AG10803 (cell line): Measurements from ENCODE around the gene USP3.

Experiments
- DNase-seq: peaks from one replicate; pipeline ENCODE4 v3.0.0; 2010; ENCODE audit warnings: low read depth
- H3K4me3 ChIP-seq: 2 replicates; pipeline ENCODE4 v1.5.1; 2011; ENCODE audit warnings: mild to moderate bottlenecking, low read length, control low read depth
- TF ChIP-seq, protein P1 (sequence below): conservative IDR thresholded peaks from 2 replicates; pipeline ENCODE4 v1.5.1; 2011; ENCODE audit warnings: mild to moderate bottlenecking, low read length, control low read depth, inconsistent platforms

Gene USP3, protein sequence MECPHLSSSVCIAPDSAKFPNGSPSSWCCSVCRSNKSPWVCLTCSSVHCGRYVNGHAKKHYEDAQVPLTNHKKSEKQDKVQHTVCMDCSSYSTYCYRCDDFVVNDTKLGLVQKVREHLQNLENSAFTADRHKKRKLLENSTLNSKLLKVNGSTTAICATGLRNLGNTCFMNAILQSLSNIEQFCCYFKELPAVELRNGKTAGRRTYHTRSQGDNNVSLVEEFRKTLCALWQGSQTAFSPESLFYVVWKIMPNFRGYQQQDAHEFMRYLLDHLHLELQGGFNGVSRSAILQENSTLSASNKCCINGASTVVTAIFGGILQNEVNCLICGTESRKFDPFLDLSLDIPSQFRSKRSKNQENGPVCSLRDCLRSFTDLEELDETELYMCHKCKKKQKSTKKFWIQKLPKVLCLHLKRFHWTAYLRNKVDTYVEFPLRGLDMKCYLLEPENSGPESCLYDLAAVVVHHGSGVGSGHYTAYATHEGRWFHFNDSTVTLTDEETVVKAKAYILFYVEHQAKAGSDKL

GRCh38 chr15:63504247-63504978, at the start of gene USP3:
USP3 (plus strand) TSS chr15:63504593; CDS start chr15:63504740, 147 bp downstream.
- peak within 1 kb of the TSS; percentile 88 for H3K4me3 ChIP-seq
- TF ChIP-seq, protein P1, sequence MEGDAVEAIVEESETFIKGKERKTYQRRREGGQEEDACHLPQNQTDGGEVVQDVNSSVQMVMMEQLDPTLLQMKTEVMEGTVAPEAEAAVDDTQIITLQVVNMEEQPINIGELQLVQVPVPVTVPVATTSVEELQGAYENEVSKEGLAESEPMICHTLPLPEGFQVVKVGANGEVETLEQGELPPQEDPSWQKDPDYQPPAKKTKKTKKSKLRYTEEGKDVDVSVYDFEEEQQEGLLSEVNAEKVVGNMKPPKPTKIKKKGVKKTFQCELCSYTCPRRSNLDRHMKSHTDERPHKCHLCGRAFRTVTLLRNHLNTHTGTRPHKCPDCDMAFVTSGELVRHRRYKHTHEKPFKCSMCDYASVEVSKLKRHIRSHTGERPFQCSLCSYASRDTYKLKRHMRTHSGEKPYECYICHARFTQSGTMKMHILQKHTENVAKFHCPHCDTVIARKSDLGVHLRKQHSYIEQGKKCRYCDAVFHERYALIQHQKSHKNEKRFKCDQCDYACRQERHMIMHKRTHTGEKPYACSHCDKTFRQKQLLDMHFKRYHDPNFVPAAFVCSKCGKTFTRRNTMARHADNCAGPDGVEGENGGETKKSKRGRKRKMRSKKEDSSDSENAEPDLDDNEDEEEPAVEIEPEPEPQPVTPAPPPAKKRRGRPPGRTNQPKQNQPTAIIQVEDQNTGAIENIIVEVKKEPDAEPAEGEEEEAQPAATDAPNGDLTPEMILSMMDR: no peak
- peak; percentile 96 for DNase-seq

GRCh38 chr15:63456258-63456657, 48.1 kb upstream of the USP3 start:
- DNase-seq: no peak
- TF ChIP-seq, protein P1: no peak
- H3K4me3 ChIP-seq: no peak overlapping the region

DNA sequence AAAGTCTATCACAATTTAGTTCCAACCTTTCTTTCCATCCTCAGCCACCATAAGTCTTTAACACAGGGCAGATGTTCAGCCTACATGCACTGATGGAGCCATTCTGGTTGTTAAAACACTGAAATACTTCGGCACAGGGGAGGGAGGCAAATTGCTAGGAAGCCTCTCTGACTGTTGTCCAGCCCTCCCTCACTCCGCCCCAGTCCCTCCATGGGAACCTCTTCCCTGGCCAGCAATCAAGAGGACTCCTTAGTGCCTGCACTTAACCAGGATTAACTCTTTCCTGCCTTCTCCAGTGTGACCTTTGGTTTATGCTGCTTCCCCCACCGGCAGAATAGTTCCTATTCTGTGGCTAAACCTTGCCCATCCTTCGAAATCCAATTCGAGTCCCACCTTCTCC, 47.0 kb upstream of the USP3 start:
- no peak for DNase-seq
- no peak overlapping the region for H3K4me3 ChIP-seq
- TF ChIP-seq, protein P1: no peak

DNA sequence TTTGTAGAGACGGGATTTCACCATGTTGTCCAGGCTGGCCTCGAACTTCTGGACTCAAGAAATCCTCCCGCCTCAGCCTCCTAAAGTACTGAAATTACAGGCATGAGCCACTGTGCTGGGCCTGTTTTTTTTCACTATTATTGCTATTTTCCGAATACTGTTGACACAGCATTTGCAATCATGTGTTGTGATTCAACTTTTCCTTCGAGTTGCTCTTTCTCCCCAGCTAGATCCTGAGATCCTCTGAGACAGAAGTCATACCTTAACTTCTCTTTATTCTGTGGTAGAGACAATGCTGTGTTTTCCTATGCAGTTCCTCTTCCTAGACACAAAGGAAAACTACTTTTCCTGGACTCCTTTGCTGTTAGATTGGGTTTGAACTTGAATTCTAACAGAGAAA, 46.4 kb upstream of the USP3 start:
- no peak overlapping the region for H3K4me3 ChIP-seq
- no peak for DNase-seq
- TF ChIP-seq, protein P1: no peak

DNA sequence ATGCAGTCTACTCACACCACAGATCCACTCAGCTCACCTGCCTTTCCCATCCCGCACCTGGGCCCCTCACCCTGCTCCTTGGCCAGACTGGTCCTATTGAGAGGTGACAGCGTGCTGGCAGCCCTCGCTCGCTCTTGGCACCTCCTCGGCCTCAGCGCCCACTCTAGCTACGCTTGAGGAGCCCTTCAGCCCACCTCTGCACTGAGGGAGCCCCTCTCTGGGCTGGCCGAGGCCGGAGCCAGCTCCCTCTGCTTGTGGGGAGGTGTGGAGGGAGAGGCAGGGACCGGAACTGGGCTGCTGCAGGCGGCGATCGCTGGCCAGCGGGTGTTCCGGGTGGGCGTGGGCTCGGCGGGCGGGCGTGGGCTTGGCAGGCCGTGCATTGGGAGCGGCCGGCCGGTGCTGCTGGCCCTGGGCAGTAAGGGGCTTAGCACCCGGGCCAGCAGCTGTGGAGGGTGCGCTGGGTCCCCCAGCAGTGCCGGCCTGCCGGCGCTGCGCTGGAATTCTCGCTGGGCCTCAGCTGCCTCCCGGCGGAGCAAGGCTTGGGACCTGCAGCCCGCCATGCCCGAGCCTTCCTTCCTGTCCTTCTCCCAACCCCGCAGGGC, 45.5 kb upstream of the USP3 start:
- DNase-seq: no peak
- no peak overlapping the region for H3K4me3 ChIP-seq
- TF ChIP-seq, protein P1: no peak

DNA sequence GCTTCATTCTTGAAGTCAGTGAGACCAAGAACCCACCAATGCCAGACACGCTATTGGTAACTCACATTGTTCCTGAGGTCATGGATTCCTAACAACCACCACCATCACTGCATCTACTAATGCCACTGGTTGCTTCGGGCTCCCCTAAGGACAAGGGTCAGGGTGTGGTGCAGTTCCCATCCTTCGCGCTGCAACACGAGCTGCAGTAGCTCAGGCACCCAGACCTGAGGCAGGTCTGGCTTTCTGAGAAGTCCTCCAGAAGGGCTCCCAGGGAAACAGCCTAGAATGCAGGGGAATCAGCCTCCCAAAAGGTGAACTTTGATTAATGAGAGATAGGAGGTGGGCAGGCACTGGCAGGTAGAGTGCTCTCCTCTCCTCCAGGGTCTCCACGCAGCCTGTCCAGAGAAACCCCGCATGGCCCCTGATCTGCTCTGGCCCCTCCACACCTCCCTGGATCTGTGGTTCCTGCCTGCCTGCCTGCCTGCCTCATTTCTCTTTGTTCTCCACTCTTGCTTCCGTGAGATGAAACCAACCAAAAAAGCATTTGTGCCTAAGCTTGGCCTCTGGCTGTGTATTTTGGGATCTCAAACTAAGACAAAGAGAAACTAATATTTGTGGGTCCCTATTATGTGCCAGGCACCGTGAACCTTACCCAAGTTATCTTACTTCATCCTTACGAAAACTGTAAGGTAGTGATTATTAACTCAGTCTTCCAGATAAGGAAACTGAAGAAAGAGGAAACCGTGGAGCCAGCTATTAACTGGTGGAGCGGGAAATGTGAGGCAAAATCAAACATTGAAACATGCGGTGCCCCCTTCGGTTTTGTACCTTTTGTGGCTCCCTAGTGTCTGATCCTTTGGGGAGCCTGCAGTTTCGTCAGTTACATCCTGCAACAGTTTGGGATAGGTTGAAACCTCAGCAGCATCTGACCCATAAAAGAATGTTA, 43.9 kb upstream of the USP3 start:
- no peak for DNase-seq
- H3K4me3 ChIP-seq: no peak overlapping the region
- TF ChIP-seq, protein P1: no peak
